D721Med (cell line): ENCODE measurements around the gene PDGFRB.

Source experiments
- DNase-seq: peaks from one replicate; pipeline ENCODE4 v3.0.0; 2011; ENCODE audit warnings: low spot score; ENCODE audit not compliant: insufficient read length
- FAIRE-seq: peaks from 2 replicates; lab custom pipeline; 2011; peaks lifted over from hg19 to GRCh38; lab: Jason Lieb, UNC
- CTCF ChIP-seq: IDR thresholded peaks from 2 replicates; pipeline ENCODE4 v1.5.1; 2012; ENCODE audit warnings: mild to moderate bottlenecking, control low read depth; ENCODE audit not compliant: insufficient read depth; ENCODE audit errors: missing control alignments

The PDGFRB gene

GRCh38 chr5:150077996-150078801 is 77.4 kb downstream of the PDGFRB start:
- FAIRE-seq (no peak), DNase-seq (no peak)
- no peak for TF ChIP-seq CTCF

- FAIRE-seq (no peak), DNase-seq (no peak)
- no peak for TF ChIP-seq CTCF
Observed at GRCh38 chr5:150077060-150077459, 78.6 kb downstream of the PDGFRB start.

GRCh38 chr5:150075806-150076205 is 79.8 kb downstream of the PDGFRB start:
- FAIRE-seq = no peak
- no peak for DNase-seq
- TF ChIP-seq CTCF = no peak

- no peak for FAIRE-seq
- no peak for DNase-seq
- no peak for TF ChIP-seq CTCF
Observed at GRCh38 chr5:150075233-150075632, 80.4 kb downstream of the PDGFRB start.

GRCh38 chr5:150073677-150074076 is 82.0 kb downstream of the PDGFRB start:
- TF ChIP-seq CTCF = no peak
- DNase-seq (no peak), FAIRE-seq (no peak)

- no peak for TF ChIP-seq CTCF
- no peak for FAIRE-seq
- DNase-seq = no peak
Observed at GRCh38 chr5:150073086-150073625, 82.5 kb downstream of the PDGFRB start.

GRCh38 chr5:150070821-150071220 is 84.8 kb downstream of the PDGFRB start:
- FAIRE-seq = no peak
- TF ChIP-seq CTCF = no peak
- DNase-seq = no peak
